Uterus (tissue), 4 donors: ENCODE results near the gene TFB1M. TPM values are rescaled to one million over a fixed set of nuclear protein-coding genes. Genes with fewer than 3 reads are reported as not detected.

ENCODE experiments used
- DNase-seq, 2 donors: peaks; one replicate each; pipeline ENCODE4 v3.0.0-alpha.2; 2019 to 2020
- H3K27ac ChIP-seq, 2 donors: fragments of 200-600 bp; sonication (generic); 1 replicate in 1 of 2; 2 replicates in 1 of 2; pipeline ENCODE4 v1.5.1; 2016 to 2018
- H3K27me3 ChIP-seq, 2 donors: fragments of 200-600 bp; sonication (generic); one replicate each; pipeline ENCODE4 v1.5.1; 2018 to 2019; ENCODE audit warnings: control low read depth in 1 of 2
- H3K36me3 ChIP-seq, 2 donors: fragments of 200-600 bp; sonication (generic); one replicate each; pipeline ENCODE4 v1.5.1; 2019; ENCODE audit warnings: control low read depth in 1 of 2
- H3K4me1 ChIP-seq, 2 donors: fragments of 200-600 bp; sonication (generic); one replicate each; pipeline ENCODE4 v1.5.1; 2018 to 2019; ENCODE audit warnings: control low read depth in 1 of 2
- H3K4me3 ChIP-seq, 2 donors: fragments of 200-600 bp; sonication (generic); 1 replicate in 1 of 2; 2 replicates in 1 of 2; pipeline ENCODE4 v1.5.1; 2018 to 2019; ENCODE audit warnings: mild to moderate bottlenecking in 1 of 2
- H3K9me3 ChIP-seq, 2 donors: fragments of 200-600 bp; sonication (generic); one replicate each; pipeline ENCODE4 v1.5.1; 2019; ENCODE audit warnings: control low read depth in 1 of 2
- CTCF ChIP-seq, 4 experiments: fragments of 200-600 bp in 2 of 4; fragments of 450-650 bp in 2 of 4; sonication (generic) in 2 of 4; IDR thresholded peaks; one replicate each; pipeline ENCODE4 v1.5.1; 2016 to 2019; ENCODE audit warnings: antibody characterized with exemption in 4 of 4, mild to moderate bottlenecking in 2 of 4, moderate library complexity in 1 of 4
- POLR2A ChIP-seq, 2 donors: fragments of 450-650 bp; IDR thresholded peaks; one replicate each; pipeline ENCODE4 v1.6.1; 2016; ENCODE audit warnings: antibody characterized with exemption in 2 of 2, mild to moderate bottlenecking in 1 of 2, moderate library complexity in 1 of 2
- intact Hi-C: fragments of 100-400 bp; cut with DNase I; formaldehyde crosslinking; loops from one replicate; pipeline ENCODE4 v1.15.1; 2023; ENCODE audit warnings: low total_unique reads
- total RNA-seq, 4 donors: library from RNA; depleted of rRNA in 3 of 4; stranded (reverse); fragments of >200 nt in 3 of 4; gene quantifications; one replicate each; pipeline versions ENCODE4 v1.1.0 to v1.2.4, GENCODE V29; 2014 to 2023
- donor health status: DM: yes; HTN: yes; CAD: no.

Gene TFB1M
- total RNA-seq, 4 donors from 2014 or later, result 0.59 to 46.1 (median 20.9) TPM

GRCh38 chr6:155328539-155329459 lies 14.5 kb upstream of the TFB1M start:
- DNase-seq, result no peak
- Histone ChIP-seq H3K9me3 (no peaks in the 10 kb centered on the region), H3K36me3 (no peaks in the 10 kb centered on the region), H3K4me1 (no peaks in the 10 kb centered on the region), H3K27ac (no peak overlapping the region), H3K27me3 (no peaks in the 10 kb centered on the region), H3K4me3 (no peak overlapping the region)
- intact Hi-C loops, result no loop called here
- no peak for TF ChIP-seq CTCF (IDR thresholded peaks at IDR 0.05)
- TF ChIP-seq POLR2A (IDR thresholded peaks at IDR 0.05), result no peak

- Histone ChIP-seq H3K36me3 (no peaks in the 10 kb centered on the region), H3K9me3 (no peaks in the 10 kb centered on the region), H3K4me3 (no peak overlapping the region), H3K27ac (no peak overlapping the region), H3K27me3 (no peaks in the 10 kb centered on the region), H3K4me1 (no peaks in the 10 kb centered on the region)
- intact Hi-C loops, result no loop called here
- DNase-seq, result no peak
- no peak for TF ChIP-seq POLR2A (IDR thresholded peaks at IDR 0.05)
- no peak for TF ChIP-seq CTCF (IDR thresholded peaks at IDR 0.05)
Observed at GRCh38 chr6:155328074-155328538, 13.8 kb upstream of the TFB1M start.

- no peaks in the 10 kb centered on the region for H3K27me3 ChIP-seq
- no peak overlapping the region for H3K27ac ChIP-seq
- H3K4me3 ChIP-seq, result no peak overlapping the region
- peak; percentile 46 to 51 for DNase-seq
- peak; percentile 75 to 87 (median 82) for TF ChIP-seq CTCF (IDR thresholded peaks at IDR 0.05)
- no peak for TF ChIP-seq POLR2A (IDR thresholded peaks at IDR 0.05)
- H3K4me1 ChIP-seq, result no peaks in the 10 kb centered on the region
- H3K9me3 ChIP-seq, result no peaks in the 10 kb centered on the region
- intact Hi-C loops, result no loop called here
- no peaks in the 10 kb centered on the region for H3K36me3 ChIP-seq
Observed at GRCh38 chr6:155327326-155328073, 13.2 kb upstream of the TFB1M start.

GRCh38 chr6:155325700-155326516 lies 11.6 kb upstream of the TFB1M start:
- Histone ChIP-seq H3K4me3 (no peak overlapping the region), H3K9me3 (no peaks in the 10 kb centered on the region), H3K27ac (no peak overlapping the region), H3K27me3 (no peaks in the 10 kb centered on the region), H3K36me3 (no peaks in the 10 kb centered on the region), H3K4me1 (no peaks in the 10 kb centered on the region)
- no peak for DNase-seq
- intact Hi-C loops, result no loop called here
- TF ChIP-seq POLR2A (IDR thresholded peaks at IDR 0.05) (no peak), CTCF (IDR thresholded peaks at IDR 0.05) (no peak)
